GM12878 (cell line): ENCODE data around the gene FHIP1B. TPM values are rescaled to one million over a fixed set of nuclear protein-coding genes. Genes with fewer than 3 reads are reported as not detected.

ENCODE experiments used
- ATAC-seq: fragments of 200-7000 bp; cut with Tn5 transposase; 3 replicates; pipeline ENCODE4 v1.9.1; 2020; ENCODE audit warnings: mild to moderate bottlenecking, moderate library complexity
- BruUV-seq: library from RNA; stranded (reverse); fragments of 400-500 nt; replicated peaks from 2 replicates; lab custom pipeline; 2021; lab: Mats Ljungman, UMichigan
- CTCF ChIA-PET: fragments of 300-600 bp; sonication (Branson Sonifier 250); formaldehyde crosslinking; extraction: SDS; loops from one replicate; lab custom pipeline; 2021; ENCODE audit warnings: inconsistent platforms; lab: Yijun Ruan, JAX
- POLR2A ChIA-PET: fragments of 350-600 bp; formaldehyde crosslinking; extraction: SDS; loops from one replicate; lab custom pipeline; 2021; ENCODE audit warnings: inconsistent platforms; lab: Charles Lee
- RAD21 ChIA-PET: fragments of 300-600 bp; sonication (Branson Sonifier 250); formaldehyde crosslinking; loops from one replicate; lab custom pipeline; 2023; ENCODE audit warnings: antibody characterized with exemption; ENCODE audit not compliant: unreplicated experiment; lab: Charles Lee
- SMC1A ChIA-PET: fragments of 300-600 bp; sonication (Branson Sonifier 250); formaldehyde crosslinking; loops from one replicate; lab custom pipeline; 2023; ENCODE audit not compliant: unreplicated experiment, uncharacterized antibody; lab: Charles Lee
- DNase-seq: peaks from one replicate; pipeline ENCODE4 v3.0.0-alpha.2; 2011; ENCODE audit warnings: low read depth, low spot score
- FAIRE-seq: peaks from 3 replicates; lab custom pipeline; 2011; peaks lifted over from hg19 to GRCh38; lab: Jason Lieb, UNC
- H2AFZ ChIP-seq: 2 replicates; pipeline ENCODE4 v1.6.0; 2011; ENCODE audit warnings: low read depth, low read length, control low read depth; ENCODE audit not compliant: control insufficient read depth
- H3K27ac ChIP-seq: 2 replicates; pipeline ENCODE4 v1.5.1; 2011; ENCODE audit warnings: control low read depth; ENCODE audit not compliant: control insufficient read depth, insufficient read depth
- H3K27me3 ChIP-seq, 2 experiments: replicated peaks in 1 of 2; 2 replicates each; pipeline versions ENCODE4 v1.6.0 to v1.6.1; 2011; ENCODE audit warnings: low read length in 1 of 2; ENCODE audit not compliant: control insufficient read depth in 2 of 2, insufficient read depth in 2 of 2
- H3K36me3 ChIP-seq, 2 experiments: 2 replicates each; pipeline ENCODE4 v1.5.1; 2011; ENCODE audit warnings: low read length in 1 of 2; ENCODE audit not compliant: control insufficient read depth in 2 of 2, insufficient read depth in 2 of 2
- H3K4me1 ChIP-seq: 2 replicates; pipeline ENCODE4 v1.6.1; 2011; ENCODE audit warnings: mild to moderate bottlenecking, low read length, moderate library complexity, mixed read lengths; ENCODE audit not compliant: control insufficient read depth, insufficient read depth
- H3K4me2 ChIP-seq: 2 replicates; pipeline ENCODE4 v1.6.0; 2011; ENCODE audit warnings: control low read depth; ENCODE audit not compliant: control insufficient read depth, insufficient read depth
- H3K4me3 ChIP-seq: fragments of 200-600 bp; sonication (generic); 2 replicates; pipeline ENCODE4 v1.5.1; 2016
- H3K79me2 ChIP-seq: 2 replicates; pipeline ENCODE4 v1.6.0; 2011; ENCODE audit warnings: low read length; ENCODE audit not compliant: control insufficient read depth, insufficient read depth
- H3K9ac ChIP-seq: 2 replicates; pipeline ENCODE4 v1.8.0; 2011; ENCODE audit warnings: low read length, control low read depth, mixed read lengths; ENCODE audit not compliant: control insufficient read depth, insufficient read depth
- H3K9me3 ChIP-seq: replicated peaks from 3 replicates; pipeline ENCODE4 v1.5.1; 2011; ENCODE audit warnings: mild to moderate bottlenecking, low read length; ENCODE audit not compliant: control insufficient read depth, insufficient read depth
- H4K20me1 ChIP-seq: 2 replicates; pipeline ENCODE4 v1.6.0; 2011; ENCODE audit not compliant: control insufficient read depth, insufficient read depth
- ATF7 ChIP-seq: fragments of 450-650 bp; IDR thresholded peaks from 2 replicates; pipeline ENCODE4 v1.6.1; 2016; ENCODE audit warnings: low read depth, mild to moderate bottlenecking
- CEBPZ ChIP-seq: fragments of 150-350 bp; IDR thresholded peaks from 2 replicates; pipeline ENCODE4 v1.6.1; 2016; ENCODE audit warnings: low read depth, low read length
- EZH2 ChIP-seq: IDR thresholded peaks from 2 replicates; pipeline ENCODE4 v1.6.1; 2012; ENCODE audit warnings: low read depth, mild to moderate bottlenecking, control low read depth, inconsistent platforms, low read length, borderline replicate concordance; ENCODE audit not compliant: control insufficient read depth
- POLR2A ChIP-seq: IDR thresholded peaks from 2 replicates; pipeline ENCODE4 v1.6.1; 2011; ENCODE audit warnings: low read depth, mild to moderate bottlenecking, low read length
- SUPT20H ChIP-seq: IDR thresholded peaks from 2 replicates; pipeline ENCODE4 v1.6.1; 2011; ENCODE audit warnings: low read depth, mild to moderate bottlenecking, low read length, moderate library complexity, borderline replicate concordance; ENCODE audit not compliant: control insufficient read depth
- WGBS: methylation state at CpG from one replicate; pipeline ENCODE4 v1.1.6; 2016; ENCODE audit warnings: low lambda C conversion rate; ENCODE audit not compliant: insufficient replicate concordance, insufficient coverage; ENCODE audit errors: missing lambda C conversion rate; 5-methylcytosine and 5-hydroxymethylcytosine counted together
- in situ Hi-C: fragments of 300-500 bp; cut with MboI; formaldehyde crosslinking; loops from 9 replicates; pipeline ENCODE4 v1.14.3; 2018; ENCODE audit warnings: mixed read lengths
- intact Hi-C: fragments of 100-400 bp; cut with micrococcal nuclease; formaldehyde crosslinking; loops from one replicate; pipeline ENCODE4 v1.14.2; 2022; ENCODE audit not compliant: unreplicated experiment
- polyA plus RNA-seq, 11 experiments: library from polyadenylated mRNA; depleted of rRNA in 4 of 11; unstranded in 6 of 11; stranded (reverse) in 5 of 11; fragments of >200 nt; fragmentation: Nextera tagmentation in 4 of 11; fragmentation: Illumina TruSeq in 1 of 11; extraction: Ambion mirVana in 4 of 11; extraction: Trizol in 1 of 11; gene quantifications; 1 replicate in 1 of 11; 2 replicates in 10 of 11; pipeline versions ENCODE4 v1.2.1 to v1.2.3, GENCODE V29; 2011 to 2016; ENCODE audit warnings: inconsistent platforms in 2 of 11, missing spikeins in 2 of 11, low read depth in 1 of 11
- total RNA-seq, 4 experiments: library from RNA; depleted of rRNA in 3 of 4; stranded (reverse); fragments of >200 nt in 3 of 4; fragmentation: Illumina TruSeq in 1 of 4; extraction: Trizol in 1 of 4; gene quantifications; 2 replicates each; pipeline versions ENCODE4 v1.2.1 to v1.2.3, GENCODE V29; 2013 to 2021

FHIP1B gene
- total and polyA plus RNA-seq, 10 of the 15 experiments (the other 5 are each of a cell fraction or from before 2014, with no cell fraction given): 0.90 to 28.1 (median 11.1) TPM

DNA sequence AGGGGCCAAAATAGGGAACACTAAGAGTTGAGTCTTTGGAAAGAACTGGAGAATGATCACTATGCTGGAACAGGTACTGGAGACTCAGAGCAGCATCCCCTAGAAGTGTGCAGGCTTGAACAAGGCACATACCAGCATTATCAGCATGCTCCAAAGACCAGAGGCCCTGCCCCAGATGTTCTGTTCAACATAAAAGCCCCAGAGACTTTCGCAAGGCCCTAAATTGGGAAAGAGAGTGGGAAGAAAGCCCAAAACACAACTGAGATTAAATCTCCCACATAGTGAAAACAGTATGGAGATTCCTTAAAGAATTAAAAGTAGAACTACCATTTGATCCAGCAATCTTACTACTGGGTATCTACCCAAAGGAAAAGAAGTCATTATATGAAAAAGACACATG is 13.8 kb upstream of the FHIP1B start (continued):
- TF ChIP-seq CEBPZ (no peak), ATF7 (no peak), POLR2A (no peak)

GRCh38 chr11:6245536-6245935 is 11.1 kb upstream of the FHIP1B start:
- Histone ChIP-seq H3K9me3 (no peaks in the 10 kb centered on the region), H4K20me1 (no peaks in the 10 kb centered on the region), H3K4me1 (no peaks in the 10 kb centered on the region), H3K79me2 (no peaks in the 10 kb centered on the region), H3K27ac (no peak overlapping the region), H3K4me3 (no peak overlapping the region), H3K4me2 (no peak overlapping the region), H3K36me3 (no peaks in the 10 kb centered on the region), H3K27me3 (no peaks in the 10 kb centered on the region), H2AFZ (no peak overlapping the region), H3K9ac (no peak overlapping the region)
- RAD21 ChIA-PET: no interaction called here
- 50% methylated on average over 2 of the region's 2 CpGs for WGBS
- POLR2A ChIA-PET: interaction anchor here (0.6 kb wide), 1 partner anchor 448 kb away, joined by 8 read pairs; no protein-coding TSS in a partner anchor
- FAIRE-seq (no peak), ATAC-seq (no peak), DNase-seq (no peak)
- SMC1A ChIA-PET: interaction anchor here (0.7 kb wide), 1 partner anchor 9 kb away, joined by 4 read pairs; no protein-coding TSS in a partner anchor
- CTCF ChIA-PET: no interaction called here
- TF ChIP-seq EZH2 (no peak), SUPT20H (no peak)
- in situ Hi-C loops: loop anchor here (5.0 kb wide), 1 partner anchor 107 kb away; no protein-coding TSS in a partner anchor
- no TSS peak for BruUV-seq
- intact Hi-C loops: no loop called here
